ENCODE measurements around the gene AMBP.

DNA sequence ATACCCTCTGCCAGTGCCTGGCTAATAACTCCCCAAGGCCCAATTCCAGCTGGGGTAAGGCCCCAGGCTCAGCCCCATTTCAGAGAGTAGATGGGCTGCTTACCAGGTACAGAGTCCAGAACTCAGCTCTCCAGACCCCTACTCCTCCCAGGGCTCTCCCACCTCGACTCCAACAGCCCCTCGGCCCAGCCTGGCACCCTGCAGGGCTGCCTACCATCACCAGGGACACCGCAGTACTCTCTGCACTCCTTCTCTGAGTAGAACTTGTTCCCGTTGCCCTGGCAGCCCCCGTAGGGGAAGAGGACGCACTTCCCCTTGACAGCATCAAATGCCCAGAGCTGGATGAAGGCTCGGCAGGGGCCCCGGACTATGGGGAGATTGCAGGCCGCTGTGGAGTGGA lies 17.4 kb downstream of the AMBP start:
- TF ChIP-seq, protein P1, sequence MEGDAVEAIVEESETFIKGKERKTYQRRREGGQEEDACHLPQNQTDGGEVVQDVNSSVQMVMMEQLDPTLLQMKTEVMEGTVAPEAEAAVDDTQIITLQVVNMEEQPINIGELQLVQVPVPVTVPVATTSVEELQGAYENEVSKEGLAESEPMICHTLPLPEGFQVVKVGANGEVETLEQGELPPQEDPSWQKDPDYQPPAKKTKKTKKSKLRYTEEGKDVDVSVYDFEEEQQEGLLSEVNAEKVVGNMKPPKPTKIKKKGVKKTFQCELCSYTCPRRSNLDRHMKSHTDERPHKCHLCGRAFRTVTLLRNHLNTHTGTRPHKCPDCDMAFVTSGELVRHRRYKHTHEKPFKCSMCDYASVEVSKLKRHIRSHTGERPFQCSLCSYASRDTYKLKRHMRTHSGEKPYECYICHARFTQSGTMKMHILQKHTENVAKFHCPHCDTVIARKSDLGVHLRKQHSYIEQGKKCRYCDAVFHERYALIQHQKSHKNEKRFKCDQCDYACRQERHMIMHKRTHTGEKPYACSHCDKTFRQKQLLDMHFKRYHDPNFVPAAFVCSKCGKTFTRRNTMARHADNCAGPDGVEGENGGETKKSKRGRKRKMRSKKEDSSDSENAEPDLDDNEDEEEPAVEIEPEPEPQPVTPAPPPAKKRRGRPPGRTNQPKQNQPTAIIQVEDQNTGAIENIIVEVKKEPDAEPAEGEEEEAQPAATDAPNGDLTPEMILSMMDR (CRISPR knock-in tag; IDR thresholded peaks at IDR 0.05): no peak
- TF ChIP-seq, protein P2, sequence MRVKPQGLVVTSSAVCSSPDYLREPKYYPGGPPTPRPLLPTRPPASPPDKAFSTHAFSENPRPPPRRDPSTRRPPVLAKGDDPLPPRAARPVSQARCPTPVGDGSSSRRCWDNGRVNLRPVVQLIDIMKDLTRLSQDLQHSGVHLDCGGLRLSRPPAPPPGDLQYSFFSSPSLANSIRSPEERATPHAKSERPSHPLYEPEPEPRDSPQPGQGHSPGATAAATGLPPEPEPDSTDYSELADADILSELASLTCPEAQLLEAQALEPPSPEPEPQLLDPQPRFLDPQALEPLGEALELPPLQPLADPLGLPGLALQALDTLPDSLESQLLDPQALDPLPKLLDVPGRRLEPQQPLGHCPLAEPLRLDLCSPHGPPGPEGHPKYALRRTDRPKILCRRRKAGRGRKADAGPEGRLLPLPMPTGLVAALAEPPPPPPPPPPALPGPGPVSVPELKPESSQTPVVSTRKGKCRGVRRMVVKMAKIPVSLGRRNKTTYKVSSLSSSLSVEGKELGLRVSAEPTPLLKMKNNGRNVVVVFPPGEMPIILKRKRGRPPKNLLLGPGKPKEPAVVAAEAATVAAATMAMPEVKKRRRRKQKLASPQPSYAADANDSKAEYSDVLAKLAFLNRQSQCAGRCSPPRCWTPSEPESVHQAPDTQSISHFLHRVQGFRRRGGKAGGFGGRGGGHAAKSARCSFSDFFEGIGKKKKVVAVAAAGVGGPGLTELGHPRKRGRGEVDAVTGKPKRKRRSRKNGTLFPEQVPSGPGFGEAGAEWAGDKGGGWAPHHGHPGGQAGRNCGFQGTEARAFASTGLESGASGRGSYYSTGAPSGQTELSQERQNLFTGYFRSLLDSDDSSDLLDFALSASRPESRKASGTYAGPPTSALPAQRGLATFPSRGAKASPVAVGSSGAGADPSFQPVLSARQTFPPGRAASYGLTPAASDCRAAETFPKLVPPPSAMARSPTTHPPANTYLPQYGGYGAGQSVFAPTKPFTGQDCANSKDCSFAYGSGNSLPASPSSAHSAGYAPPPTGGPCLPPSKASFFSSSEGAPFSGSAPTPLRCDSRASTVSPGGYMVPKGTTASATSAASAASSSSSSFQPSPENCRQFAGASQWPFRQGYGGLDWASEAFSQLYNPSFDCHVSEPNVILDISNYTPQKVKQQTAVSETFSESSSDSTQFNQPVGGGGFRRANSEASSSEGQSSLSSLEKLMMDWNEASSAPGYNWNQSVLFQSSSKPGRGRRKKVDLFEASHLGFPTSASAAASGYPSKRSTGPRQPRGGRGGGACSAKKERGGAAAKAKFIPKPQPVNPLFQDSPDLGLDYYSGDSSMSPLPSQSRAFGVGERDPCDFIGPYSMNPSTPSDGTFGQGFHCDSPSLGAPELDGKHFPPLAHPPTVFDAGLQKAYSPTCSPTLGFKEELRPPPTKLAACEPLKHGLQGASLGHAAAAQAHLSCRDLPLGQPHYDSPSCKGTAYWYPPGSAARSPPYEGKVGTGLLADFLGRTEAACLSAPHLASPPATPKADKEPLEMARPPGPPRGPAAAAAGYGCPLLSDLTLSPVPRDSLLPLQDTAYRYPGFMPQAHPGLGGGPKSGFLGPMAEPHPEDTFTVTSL (CRISPR knock-in tag; IDR thresholded peaks at IDR 0.05; ENCODE audit: borderline replicate concordance): no peak
- no peak for TF ChIP-seq ZFX (CRISPR knock-in tag; IDR thresholded peaks at IDR 0.05; ENCODE audit: low read depth)
- TF ChIP-seq HCFC1 (IDR thresholded peaks at IDR 0.05; ENCODE audit: low read depth, low read length): no peak
- no peak for TF ChIP-seq KDM5A (IDR thresholded peaks at IDR 0.05; ENCODE audit: borderline replicate concordance, low read length)
- TF ChIP-seq, protein P3, sequence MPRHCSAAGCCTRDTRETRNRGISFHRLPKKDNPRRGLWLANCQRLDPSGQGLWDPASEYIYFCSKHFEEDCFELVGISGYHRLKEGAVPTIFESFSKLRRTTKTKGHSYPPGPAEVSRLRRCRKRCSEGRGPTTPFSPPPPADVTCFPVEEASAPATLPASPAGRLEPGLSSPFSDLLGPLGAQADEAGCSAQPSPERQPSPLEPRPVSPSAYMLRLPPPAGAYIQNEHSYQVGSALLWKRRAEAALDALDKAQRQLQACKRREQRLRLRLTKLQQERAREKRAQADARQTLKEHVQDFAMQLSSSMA (CRISPR knock-in tag; IDR thresholded peaks at IDR 0.05): no peak
- no peak for TF ChIP-seq SRSF9 (IDR thresholded peaks at IDR 0.05; ENCODE audit: borderline replicate concordance, insufficient read depth, low read depth, low read length, poor library complexity, severe bottlenecking)
- TF ChIP-seq, protein P4, sequence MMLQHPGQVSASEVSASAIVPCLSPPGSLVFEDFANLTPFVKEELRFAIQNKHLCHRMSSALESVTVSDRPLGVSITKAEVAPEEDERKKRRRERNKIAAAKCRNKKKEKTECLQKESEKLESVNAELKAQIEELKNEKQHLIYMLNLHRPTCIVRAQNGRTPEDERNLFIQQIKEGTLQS (CRISPR knock-in tag; IDR thresholded peaks at IDR 0.05): no peak
